HG02642 (cell line): Measurements from ENCODE around the gene CORO2B.
"Not testable (repeated sequence)": the region's sequence is repeated elsewhere in the genome, so short reads cannot be mapped to it uniquely, and the experiment has no call there.

ENCODE experiments used
- ATAC-seq: cut with Tn5 transposase; IDR thresholded peaks from one replicate; pipeline ENCODE4 v1.9.1; 2021; ENCODE audit warnings: mild to moderate bottlenecking; ENCODE audit not compliant: unreplicated experiment, poor library complexity

CORO2B gene

DNA sequence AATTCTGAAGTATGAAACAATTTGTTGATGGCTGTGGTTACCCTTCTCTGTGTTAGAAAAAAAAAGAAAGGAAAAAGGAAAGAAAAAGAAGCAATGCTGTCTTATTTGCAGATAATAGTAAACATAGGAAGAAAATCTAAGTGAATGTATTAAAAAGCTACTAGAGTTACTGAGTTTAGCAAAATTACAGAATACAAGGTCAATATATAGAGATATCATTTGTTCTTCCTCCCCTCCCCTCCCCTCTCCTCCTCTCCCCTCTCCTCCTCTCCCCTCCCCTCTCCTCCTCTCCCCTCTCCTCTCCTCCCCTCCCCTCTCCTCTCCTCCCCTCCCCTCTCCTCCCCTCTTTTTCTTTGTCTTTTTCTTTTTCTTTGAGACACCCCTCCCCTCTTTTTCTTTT, 172.8 kb downstream of the CORO2B start:
- no peak for ATAC-seq

DNA sequence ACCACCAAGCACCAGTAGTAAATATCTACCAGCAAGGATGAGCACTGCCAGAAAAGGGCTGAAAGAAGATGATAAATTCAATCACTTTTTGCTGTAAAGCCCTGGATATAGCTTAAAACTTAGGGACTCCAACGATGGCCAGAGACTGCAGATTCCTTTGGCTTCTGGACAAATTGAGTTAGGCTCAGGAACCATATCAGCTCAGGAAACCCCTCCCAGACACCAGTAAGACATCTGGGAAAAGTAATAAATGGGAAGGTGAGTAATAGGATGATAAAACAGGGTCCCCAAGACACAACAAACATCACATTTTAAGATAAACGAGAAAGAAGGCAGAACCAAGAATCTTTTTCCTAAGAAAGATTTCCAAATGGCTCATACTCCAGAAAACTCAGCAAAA, 176.9 kb downstream of the CORO2B start:
- no peak for ATAC-seq

DNA sequence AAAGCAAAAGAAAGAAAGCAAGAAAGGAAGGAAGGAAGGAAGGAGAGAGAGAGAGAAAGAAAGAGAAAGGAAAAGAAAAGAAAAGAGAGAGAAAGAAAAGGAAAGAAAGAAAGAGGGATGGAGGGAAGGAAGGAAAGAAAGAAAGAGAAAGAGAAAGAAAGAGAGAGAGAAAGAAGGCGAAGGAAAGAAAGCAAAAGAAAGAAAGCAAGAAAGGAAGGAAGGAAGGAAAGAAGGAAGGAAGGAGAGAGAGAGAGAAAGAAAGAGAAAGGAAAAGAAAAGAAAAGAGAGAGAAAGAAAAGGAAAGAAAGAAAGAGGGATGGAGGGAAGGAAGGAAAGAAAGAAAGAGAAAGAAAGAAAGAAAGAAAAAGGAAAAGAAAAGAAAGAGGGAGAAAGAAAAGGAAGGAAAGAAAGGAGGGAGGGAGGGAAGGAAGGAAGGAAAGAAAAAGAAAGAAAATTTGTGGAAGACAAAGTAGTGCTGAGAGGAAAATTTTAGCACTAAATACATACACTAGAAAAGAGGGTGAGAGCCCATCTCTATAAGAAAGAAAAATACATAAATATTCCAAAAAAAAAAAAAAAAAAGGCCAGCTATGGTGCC, 181.3 kb downstream of the CORO2B start:
- not testable (repeated sequence) for ATAC-seq

DNA sequence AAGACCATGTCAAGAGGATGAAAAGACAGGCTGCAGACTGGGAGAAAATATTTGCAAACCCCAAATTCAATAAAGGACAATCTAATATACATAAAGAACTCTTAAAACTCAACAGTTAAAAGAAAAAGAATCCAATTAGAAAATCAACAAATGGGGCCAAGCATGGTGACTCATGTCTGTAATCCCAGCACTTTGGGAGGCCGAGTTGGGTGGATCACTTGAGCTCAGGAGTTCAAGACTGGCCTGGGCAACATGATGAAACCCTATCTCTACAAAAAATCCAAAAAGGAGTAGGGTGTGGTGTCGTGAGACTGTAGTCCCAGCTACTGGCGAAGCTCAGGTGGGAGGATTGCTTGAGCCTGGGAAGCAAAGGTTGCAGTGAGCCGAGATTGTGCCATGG, 184.3 kb downstream of the CORO2B start:
- ATAC-seq = no peak

DNA sequence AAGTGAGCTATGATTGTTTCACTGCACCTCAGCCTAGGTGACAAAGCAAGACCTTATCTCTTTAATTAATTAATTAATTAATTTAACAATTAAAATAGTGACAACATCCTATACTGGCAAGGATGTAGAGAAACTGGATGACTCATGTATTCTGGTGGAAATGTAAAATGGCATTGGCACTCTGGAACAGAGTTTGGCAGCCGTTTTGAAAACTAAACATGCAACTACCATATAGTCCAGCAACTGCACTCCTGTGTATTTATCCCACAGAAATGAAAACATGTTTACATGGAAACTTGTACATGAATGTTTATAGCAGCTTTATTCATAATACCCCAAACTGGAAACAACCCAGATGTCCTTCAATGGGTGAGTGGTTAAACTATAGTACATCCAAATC, 185.3 kb downstream of the CORO2B start:
- no peak for ATAC-seq

DNA sequence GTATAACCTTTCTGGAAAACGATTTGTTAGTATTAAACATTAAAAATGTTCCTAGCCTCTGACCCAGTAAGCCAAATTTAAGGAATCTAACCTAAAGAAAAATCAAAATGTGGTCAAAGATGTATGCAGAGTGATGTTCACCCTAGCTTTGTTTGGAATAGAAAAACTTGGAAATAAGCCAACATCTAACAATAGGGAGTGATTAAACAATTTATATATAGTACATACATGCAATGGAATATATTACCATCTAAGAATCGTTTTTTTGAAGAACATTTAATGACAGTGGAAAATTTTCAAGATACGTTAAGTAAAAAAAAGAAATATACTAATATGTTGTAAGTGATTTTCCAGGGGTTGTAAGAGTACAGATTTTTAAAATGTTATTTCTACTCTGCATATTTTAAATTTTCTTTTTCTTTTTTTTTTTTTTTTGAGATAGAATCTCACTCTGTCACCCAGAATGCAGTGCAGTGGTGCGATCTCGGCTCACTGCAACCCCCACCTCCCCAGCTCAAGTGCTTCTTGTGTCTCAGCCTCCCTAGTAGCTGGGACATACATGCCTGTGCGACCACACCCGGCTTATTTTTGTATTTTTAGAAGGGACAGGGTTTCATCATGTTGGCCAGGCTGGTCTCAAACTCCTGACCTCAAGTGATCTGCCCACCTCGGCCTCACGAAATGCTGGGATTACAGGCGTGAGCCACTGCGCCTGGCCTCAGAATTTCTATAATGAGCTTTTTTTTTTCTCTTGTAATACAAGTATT, 187.0 kb downstream of the CORO2B start:
- ATAC-seq = no peak

- ATAC-seq = no peak
Measured at GRCh38 chr15:68767833-68768232, 189.0 kb downstream of the CORO2B start.

DNA sequence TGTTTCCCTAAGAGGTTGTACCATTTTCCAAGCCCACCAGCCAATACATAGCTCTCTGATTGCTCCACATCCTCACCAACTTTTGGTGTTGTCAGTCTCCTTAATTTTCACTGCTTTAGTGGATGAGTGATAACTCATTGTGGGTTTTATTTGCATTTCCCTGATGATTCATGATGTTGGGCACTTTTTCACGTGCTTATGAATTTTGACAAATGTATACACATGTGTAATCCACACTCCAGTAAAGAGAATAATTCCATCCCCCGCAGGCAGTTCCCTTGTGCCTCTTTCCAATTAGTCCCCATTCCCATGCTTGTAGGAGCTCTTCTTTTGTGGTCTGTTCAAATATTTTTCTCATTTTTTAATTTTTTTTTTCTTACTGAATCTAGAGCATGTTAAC, 189.5 kb downstream of the CORO2B start:
- no peak for ATAC-seq

DNA sequence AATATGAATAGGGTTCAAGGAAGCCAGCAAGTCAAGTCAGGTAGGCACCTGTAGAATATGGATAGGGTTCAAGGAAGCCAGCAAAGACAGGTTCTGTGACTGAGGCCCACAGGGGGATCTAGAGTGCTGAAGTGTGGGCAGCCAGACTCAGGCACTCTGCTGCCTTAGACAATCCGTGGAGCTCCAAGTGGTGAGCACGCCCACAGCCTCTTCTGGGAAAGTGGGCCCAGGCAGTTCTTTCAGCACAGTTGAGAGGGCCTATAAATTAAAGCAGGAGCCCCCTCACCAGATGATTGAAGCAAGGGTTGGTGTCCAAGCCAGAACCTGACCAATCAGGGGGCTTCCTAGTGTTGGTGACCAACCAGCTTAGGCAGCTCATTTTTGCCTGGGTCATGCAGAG, 190.9 kb downstream of the CORO2B start:
- no peak for ATAC-seq

DNA sequence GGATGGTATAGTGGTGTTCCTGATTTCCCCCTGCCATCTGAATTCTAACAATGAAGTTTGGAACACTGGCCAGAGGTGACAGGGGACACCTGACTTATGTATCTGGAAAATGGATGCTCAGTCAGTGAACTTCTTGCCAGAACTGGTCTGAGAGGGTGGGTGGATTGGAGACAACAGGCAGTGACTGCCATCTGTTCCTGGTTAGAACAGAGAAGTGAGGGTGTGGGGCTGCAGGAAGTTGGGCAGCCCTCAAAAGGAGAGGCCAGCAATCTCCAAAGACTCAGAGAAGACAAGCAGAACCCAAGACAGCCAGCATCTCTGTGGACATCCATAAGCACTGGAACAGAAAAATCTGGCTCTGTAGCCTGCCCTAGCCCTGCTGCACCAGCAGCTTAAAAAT, 191.4 kb downstream of the CORO2B start:
- no peak for ATAC-seq

- ATAC-seq = no peak
Measured at GRCh38 chr15:68773036-68773435, 194.2 kb downstream of the CORO2B start.

- ATAC-seq = no peak
Measured at GRCh38 chr15:68774120-68774519, 195.3 kb downstream of the CORO2B start.

GRCh38 chr15:68774521-68775235, 195.9 kb downstream of the CORO2B start:
- no peak for ATAC-seq

DNA sequence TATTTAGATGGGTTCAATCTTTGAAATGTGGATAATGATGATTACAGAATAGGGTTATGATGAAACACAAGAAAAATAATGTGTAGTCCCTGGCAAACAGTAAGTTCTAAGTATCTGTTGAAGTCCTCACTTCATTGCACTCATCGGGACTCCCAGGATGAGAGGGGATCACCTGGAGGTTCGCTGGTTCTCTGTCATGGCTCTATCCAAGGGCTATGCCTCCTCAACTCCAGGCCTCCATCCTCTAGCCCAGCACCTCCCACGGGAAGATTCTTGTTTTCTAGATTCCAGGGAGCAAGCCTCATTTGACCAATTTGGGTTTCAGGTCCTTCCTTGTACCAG, 196.4 kb downstream of the CORO2B start:
- ATAC-seq = no peak

DNA sequence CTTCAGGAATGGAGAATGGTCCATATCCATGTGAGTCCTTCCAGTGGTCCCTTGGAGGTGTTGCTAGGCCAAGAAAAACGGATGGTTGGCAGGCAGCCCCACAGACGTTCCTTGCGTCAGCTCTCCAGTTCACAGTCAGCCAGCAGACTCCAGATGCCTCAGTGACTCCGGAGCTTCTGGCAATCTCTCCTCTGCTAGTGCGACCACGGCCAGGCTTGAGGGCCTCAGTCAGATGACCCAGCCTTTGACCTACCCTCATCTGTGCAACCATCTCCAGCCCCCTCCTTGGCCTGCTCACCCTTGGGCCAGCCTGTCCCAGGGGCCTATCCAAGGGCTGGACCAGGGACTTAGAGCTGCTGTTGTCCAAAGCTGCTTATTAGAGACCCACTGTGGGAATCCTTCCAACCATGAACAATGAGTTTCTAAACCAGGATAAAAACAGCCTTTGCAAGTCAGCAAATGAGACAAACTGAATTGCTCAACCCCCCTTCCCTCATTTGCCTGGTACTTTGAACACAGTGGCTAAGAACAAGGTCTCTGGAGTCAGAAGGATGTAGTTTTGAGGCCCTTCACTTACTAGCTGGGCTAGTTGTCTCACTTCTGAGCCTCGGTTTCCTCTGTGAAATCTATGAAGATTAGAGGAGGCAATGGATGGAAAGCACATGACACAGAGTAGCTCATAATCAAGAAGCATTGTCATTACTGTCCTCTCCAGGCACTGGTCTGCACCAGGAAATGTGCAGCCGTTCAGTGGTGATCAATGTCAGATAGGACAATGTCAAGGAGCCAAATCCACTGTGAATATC, 197.1 kb downstream of the CORO2B start:
- ATAC-seq = no peak

GRCh38 chr15:68776477-68777270, 197.9 kb downstream of the CORO2B start:
- no peak for ATAC-seq
